ENCODE data around the gene PRAC1.

- no peak for TF ChIP-seq CTCF (conservative IDR thresholded peaks at IDR 0.05; ENCODE audit: low read length)
- TF ChIP-seq EZH2phosphoT487 (IDR thresholded peaks at IDR 0.05; ENCODE audit: borderline replicate concordance, low read depth, low read length), result no peak
These were observed 3.3 kb downstream of the PRAC1 start for GRCh38 chr17:48718761-48719641.

All from OCI-LY7 (cell line).